ENCODE data around the gene TIMM23. TPM values are rescaled to one million over a fixed set of nuclear protein-coding genes. Genes with fewer than 3 reads are reported as not detected.

Gene TIMM23
- total and polyA plus RNA-seq, 7 donors = 45.0 to 69.1 (median 66.8) TPM

- H3K27ac ChIP-seq = no peak overlapping the region
- WGBS, 2 donors = 90 to 93% methylated on average over 3 of the region's 3 CpGs
- no peaks in the 10 kb centered on the region for H3K9me3 ChIP-seq
- peaks cover 26 to 86% (median 56%) of the 10 kb centered on the region in 4 donors for H3K36me3 ChIP-seq
- H3K4me1 ChIP-seq = peaks cover 0 to 12% (median 1%) of the 10 kb centered on the region in 4 donors
- no peaks in the 10 kb centered on the region for H3K27me3 ChIP-seq
- DNase-seq = no peak
- TF ChIP-seq POLR2AphosphoS5 (IDR thresholded peaks at IDR 0.05) (no peak), EP300 (IDR thresholded peaks at IDR 0.05) (no peak), POLR2A (IDR thresholded peaks at IDR 0.05) (no peak), CTCF (IDR thresholded peaks at IDR 0.05) (no peak)
- no peak overlapping the region for H3K4me3 ChIP-seq
- intact Hi-C loops (cut with DNase I) = no loop called here
Observed at GRCh38 chr10:46012746-46013145, 40.5 kb downstream of the TIMM23 start.

GRCh38 chr10:46014206-46014605, 41.9 kb downstream of the TIMM23 start:
- no peak for DNase-seq
- H3K36me3 ChIP-seq = peaks cover 18 to 72% (median 42%) of the 10 kb centered on the region in 4 donors
- no peaks in the 10 kb centered on the region for H3K9me3 ChIP-seq
- H3K27me3 ChIP-seq = no peaks in the 10 kb centered on the region
- no peak overlapping the region for H3K27ac ChIP-seq
- no peak overlapping the region for H3K4me3 ChIP-seq
- peaks cover 0 to 26% (median 12%) of the 10 kb centered on the region in 4 donors for H3K4me1 ChIP-seq
- intact Hi-C loops (cut with DNase I) = no loop called here
- TF ChIP-seq POLR2A (IDR thresholded peaks at IDR 0.05) (no peak), POLR2AphosphoS5 (IDR thresholded peaks at IDR 0.05) (no peak), CTCF (IDR thresholded peaks at IDR 0.05) (no peak), EP300 (IDR thresholded peaks at IDR 0.05) (no peak)
- 79 to 85% methylated on average over 5 of the region's 5 CpGs for WGBS, 2 donors

- TF ChIP-seq POLR2A (IDR thresholded peaks at IDR 0.05) = no peak
- TF ChIP-seq EP300 (IDR thresholded peaks at IDR 0.05) = no peak
- no peak for TF ChIP-seq POLR2AphosphoS5 (IDR thresholded peaks at IDR 0.05)
- no peak for TF ChIP-seq CTCF (IDR thresholded peaks at IDR 0.05)
- intact Hi-C loops (cut with DNase I) = no loop called here
- Histone ChIP-seq H3K27me3 (no peaks in the 10 kb centered on the region), H3K4me1 (peaks cover 0 to 33% (median 19%) of the 10 kb centered on the region in 4 donors), H3K27ac (no peak overlapping the region), H3K36me3 (peaks cover 12 to 65% (median 36%) of the 10 kb centered on the region in 4 donors), H3K4me3 (no peak overlapping the region), H3K9me3 (no peaks in the 10 kb centered on the region)
- no peak for DNase-seq
- 67 to 90% methylated on average over 5 of the region's 5 CpGs for WGBS, 2 donors
Observed at GRCh38 chr10:46014683-46015405, 42.6 kb downstream of the TIMM23 start.

GRCh38 chr10:46016190-46016589, 43.9 kb downstream of the TIMM23 start:
- intact Hi-C loops (cut with DNase I) = no loop called here
- Histone ChIP-seq H3K4me1 (peaks cover 0 to 46% (median 32%) of the 10 kb centered on the region in 4 donors), H3K9me3 (no peaks in the 10 kb centered on the region), H3K36me3 (peaks cover under 1 to 52% (median 23%) of the 10 kb centered on the region in 4 donors), H3K27ac (no peak overlapping the region), H3K4me3 (no peak overlapping the region), H3K27me3 (no peaks in the 10 kb centered on the region)
- no peak for TF ChIP-seq EP300 (IDR thresholded peaks at IDR 0.05)
- TF ChIP-seq CTCF (IDR thresholded peaks at IDR 0.05) = no peak
- no peak for TF ChIP-seq POLR2A (IDR thresholded peaks at IDR 0.05)
- no peak for TF ChIP-seq POLR2AphosphoS5 (IDR thresholded peaks at IDR 0.05)
- 97% methylated on average over 5 of the region's 5 CpGs for WGBS, 2 donors
- DNase-seq = no peak

All from sigmoid colon (tissue), 7 donors.